Right kidney (tissue), 1 donor: Measurements from ENCODE around the gene NLK.
A peak's percentile ranks its signal among the peaks of the same experiment; 100 is the strongest.
"Not testable (repeated sequence)": the region's sequence is repeated elsewhere in the genome, so short reads cannot be mapped to it uniquely, and the experiment has no call there.

ENCODE experiments used
- DNase-seq: peaks from one replicate; pipeline ENCODE4 v3.0.0-alpha.2; 2016

Gene NLK

DNA sequence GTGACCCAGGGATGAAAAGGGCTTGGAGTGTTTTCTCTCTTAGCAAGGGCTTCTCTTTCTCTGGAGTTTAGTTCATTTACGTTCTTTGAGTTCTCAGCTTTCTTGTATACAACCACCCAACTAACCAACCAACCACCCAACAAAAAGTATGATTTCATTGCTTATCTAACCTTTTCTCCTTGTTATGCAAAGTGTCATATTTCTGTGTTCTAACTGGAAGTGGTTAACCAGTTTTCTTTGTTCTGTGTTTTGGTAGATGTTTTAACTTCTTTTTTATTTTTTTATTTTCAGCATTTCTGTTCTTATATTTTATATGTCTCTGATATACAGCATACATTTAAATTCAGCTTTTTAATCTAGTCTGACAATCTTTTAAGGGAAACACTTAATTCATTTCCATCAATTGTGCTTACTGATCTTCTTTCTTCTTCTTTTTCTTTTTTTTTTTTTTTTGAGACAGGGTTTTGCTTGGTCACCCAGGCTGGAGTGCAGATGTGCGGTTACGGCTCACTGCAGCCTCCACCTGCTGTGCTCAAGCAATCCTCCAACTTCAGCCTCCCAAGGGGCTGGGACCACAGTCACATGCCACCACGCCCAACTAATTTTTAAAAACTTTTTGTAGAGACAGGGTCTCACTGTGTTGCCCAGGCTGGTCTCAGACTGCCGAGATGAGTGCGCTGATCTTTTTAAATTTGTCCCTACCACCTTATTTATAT, 29.6 kb downstream of the NLK start:
- no peak for DNase-seq

DNA sequence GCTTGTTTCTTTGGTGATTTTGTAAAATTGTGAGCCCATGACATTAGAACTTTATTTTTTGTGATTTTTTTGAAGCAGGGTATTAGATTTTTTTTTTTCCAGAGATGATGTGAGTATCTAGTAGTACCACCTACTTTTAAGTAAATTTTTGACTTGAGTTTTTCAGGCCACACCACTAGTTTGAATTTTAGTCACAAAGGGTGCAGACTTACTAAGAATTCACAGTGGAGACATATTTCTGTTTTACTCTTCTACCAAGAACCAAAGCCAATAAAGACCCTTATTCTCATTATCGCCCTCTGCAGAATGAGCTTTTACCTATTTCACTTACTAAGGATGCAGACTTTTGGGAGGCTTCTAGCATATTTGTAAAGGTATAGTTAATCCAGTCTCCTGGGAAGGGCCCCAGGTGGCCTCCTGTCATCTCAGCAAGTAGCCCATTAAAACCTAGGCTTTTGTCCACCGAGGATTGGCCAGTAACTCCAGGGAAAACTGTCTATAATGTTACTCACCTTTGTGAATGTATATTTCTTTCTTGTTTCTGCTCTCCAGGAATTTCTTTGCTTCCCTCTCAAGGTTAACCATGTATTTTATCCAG, 30.6 kb downstream of the NLK start:
- DNase-seq: no peak

DNA sequence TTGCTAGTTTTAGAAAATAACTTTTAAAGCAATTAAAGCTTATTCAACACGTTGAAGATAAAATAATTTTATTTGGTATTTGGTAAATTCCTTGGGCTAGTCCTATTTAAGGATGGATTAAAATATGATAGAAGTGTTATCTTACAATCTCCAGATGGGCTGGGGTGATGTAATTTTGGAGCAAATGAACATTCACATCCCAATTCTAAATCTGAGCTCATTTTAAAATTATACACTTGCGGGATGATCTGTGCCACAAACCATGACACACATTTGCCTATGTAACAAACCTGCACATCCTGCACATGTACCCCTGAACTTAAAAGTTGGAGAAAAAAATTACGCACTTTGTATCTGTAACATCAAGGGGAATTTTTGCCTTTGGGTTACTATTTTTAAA, 31.5 kb downstream of the NLK start:
- DNase-seq: no peak

DNA sequence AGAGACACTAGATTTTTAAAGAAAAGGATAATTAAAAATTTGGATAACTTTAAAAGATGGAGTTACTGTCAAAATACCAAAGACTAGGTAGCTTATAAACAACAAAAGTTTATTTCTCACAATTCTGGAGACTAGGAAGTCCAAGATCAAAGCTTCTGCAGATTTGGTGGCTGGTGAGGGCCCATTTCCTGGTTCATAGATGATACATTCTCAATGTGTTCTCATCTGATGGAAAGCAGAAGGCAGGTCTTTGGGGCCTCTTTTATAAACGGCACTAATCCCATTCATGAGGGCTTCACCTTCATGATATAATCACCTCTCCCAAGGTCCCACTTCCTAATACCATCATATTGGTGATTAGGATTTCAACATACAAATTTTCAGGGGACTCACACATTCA, 33.7 kb downstream of the NLK start:
- DNase-seq: no peak

DNA sequence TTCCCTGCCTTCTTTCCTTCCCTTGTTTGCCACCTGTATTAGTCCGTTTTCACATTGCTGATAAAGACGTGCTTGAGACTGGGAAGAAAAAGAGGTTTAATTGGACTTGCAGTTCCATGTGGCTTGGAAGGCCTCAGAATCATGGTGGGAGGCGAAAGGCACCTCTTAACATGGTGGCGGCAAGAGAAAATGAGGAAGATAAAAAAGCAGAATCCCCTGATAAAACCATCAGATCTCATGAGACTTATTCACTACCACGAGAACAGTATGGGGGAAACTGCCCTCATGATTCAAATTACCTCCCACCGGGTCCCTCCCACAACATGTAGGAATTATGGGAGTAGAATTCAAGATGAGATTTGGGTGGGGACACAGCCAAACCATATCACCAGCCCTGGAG, 34.7 kb downstream of the NLK start:
- DNase-seq: not testable (repeated sequence)

DNA sequence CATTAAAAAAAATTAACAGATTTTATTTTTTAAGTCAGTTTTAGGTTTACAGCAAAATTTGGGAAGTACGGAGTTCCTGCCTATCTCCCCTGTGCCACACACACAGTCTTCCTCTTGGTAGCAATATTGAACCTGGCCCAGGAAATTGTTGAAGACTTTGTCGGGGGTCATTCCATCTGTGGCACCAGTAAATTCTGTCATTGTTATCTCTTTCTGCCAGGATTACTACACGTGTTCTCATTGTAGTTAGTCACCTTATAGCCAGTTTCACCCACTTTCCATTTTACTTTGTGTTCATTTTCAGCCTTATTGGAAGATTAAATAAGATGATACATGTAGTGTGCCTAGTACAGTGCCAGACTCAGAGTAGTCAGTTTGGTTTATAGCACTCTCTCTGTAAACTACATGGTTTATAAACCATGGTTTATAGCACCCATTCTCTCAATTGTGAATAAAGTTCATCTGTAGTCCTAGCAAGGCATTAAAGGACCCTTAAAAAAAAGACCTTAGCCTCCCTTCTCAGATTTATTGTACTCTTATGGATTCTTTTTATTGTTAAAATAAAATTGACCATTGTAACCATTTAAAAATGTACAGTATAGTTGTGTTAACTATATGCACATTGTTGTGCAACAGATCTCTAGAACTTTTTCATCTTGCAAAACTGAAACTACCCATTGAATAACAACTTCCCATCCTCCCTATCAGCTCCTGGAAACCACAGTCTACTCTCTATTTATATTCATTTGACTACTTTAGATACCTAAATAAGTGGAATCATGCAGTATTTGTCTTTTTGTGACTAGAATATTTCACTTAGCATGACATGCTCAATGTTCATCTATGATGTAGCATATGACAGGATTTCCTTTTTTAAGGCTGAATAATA, 36.1 kb downstream of the NLK start:
- no peak for DNase-seq

DNA sequence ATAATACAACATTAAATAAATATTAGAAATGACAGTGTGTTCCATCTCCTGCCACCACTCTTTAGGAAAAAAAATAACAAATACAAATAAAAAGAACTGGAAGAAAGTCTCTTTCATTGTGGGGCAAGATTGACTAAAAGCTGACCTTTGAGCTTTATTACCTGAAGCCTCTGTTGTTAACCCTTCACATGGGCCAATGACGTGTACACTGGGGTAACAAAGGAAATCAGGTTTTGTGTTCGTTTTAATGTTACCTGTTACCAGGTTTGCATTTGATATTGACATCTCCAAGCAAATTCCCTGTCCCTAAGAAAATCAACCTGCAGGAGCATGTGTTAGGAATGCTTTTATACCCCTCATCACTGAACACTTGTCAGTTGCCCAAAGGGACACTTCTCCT, 39.0 kb downstream of the NLK start:
- DNase-seq: no peak

DNA sequence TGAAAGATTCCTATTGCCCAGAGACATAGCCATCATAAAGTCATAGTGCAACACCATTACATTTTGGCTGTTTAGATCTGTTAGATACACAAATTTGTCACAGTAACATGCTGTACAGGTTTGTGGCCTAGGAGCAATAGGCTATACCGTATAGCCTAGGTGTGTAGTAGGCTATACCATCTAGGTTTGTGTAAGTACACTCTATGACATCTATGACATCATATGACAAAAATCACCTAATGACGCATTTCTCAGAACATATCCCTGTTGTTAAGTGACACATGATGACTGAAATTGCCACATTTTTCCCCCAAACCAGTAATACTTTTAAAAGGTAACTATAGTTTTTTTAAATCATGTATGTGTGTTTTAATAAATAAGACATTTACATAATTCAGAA, 43.3 kb downstream of the NLK start:
- DNase-seq: no peak

DNA sequence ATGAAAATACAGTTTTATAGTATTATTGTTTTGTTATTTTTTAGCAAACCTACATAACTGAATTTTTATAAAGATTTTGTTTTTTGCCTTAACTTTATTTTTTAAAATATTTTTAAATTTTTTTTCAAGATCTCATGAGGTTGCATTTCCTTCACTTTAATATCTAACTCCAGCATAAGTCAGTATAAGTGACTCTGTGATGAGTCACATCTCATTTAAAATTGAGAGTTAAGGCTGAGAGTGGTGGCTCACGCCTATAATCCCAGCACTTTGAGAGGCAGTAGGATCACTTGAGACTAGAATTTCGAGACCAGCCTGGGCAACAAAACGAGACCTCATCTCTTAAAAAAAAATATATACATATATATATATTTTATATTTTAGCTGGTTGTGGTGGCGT, 44.0 kb downstream of the NLK start:
- DNase-seq: no peak

DNA sequence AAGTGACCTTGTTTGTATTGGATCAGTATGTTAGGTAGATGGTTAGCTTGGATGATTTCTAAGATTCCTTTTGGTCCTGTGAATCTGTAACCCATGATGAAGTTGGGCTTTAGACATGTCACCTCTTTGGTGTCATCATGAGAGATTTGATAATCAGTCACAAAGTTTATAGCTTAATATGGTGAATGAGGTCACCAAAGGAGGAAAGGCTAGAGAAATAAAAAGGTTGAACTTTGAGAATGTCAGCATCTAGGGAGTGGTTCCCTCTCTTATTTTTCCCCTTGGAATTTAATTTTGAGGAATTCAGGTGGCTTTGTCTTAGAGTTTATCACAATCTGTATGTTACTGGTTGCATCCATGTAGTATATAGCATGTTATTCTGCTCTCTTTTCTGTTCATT, 45.3 kb downstream of the NLK start:
- no peak for DNase-seq

DNA sequence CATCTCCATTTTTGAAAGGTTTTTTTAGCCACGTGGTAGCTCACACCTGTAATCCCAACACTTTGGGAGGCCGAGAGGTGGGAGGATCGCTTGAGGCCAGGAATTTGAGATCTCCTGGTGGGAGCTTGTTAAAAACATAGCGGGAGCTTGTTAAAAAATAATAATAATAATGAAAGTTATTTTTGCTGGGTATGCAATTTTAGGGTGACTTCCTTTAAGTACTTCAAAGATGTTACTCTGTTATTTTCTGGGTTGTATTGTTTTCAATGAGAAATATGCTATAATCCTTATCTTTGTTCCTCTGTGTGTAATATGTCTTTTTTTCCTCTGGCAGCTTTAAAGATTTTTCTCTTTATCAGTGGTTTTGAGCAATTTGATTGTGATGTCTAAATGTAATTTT, 48.1 kb downstream of the NLK start:
- no peak for DNase-seq

DNA sequence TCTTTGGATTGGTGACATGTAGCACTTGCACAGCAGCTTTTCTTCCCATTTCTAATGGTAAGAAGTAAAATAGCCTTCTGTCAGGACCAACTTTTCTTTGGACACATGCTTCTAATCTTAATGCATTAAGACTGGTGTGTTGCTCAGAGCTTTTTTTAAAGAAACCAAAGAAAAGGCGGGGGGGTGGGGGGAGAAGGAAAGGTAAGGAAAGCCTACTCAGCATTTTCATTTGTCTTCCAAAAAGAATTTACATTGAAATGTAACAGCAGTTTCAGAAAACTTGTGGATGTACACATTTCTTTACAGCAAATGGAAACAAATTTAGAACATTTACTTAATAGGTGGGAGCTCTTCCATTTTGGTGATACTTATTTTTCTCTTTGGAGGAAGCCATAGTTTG, 49.6 kb downstream of the NLK start:
- DNase-seq: no peak

DNA sequence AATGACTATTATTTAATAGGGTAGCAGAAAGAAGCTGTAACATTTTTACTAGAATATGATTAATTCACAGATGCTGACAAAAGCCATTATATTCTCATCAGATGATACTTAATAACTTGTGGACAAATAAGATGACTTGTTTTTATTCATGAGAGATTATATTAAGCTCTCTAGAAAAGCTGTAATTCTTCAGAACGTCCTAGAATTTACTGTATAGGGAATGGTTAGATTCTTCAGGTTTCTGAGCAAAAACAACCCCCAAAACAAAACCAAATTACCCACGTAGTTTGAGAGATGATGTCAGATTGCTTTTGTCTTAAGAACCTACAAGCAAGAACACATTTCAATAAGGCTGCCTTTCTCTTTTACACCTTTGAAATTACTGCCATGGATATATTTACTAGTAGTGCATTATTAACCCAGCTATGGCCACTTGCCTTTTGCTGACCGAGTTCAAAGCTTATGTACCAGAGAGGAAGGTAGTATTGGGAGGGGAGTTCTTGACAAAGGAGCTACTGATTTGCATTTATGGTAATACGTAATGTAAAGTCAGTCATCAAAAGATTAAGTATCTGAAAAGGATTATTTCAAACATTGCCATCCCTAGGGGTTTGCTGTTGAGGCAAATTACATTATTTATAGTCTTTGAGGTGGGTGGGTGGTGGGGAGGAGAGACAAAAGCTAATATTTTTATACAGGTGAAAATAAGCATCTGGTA, 51.7 kb downstream of the NLK start:
- DNase-seq: no peak

DNA sequence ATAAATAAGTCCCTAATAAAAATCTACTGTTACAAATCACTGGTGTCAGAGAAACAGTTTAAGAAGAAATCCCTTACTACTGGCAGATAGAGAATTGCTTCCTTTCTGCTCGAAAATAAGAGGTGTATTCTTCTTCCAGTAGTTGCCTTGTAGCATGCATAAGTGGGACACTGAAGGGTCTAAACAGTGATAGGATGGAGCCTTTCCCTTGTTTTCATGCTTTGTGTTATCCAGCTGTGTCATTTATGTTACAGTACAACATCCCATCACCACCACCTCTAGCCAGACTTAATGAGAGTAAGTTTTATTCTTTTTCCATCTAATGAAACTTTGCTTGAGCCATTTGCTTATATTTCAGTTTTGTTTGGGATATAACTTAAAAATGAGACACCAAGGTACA, 54.3 kb downstream of the NLK start:
- DNase-seq: no peak

DNA sequence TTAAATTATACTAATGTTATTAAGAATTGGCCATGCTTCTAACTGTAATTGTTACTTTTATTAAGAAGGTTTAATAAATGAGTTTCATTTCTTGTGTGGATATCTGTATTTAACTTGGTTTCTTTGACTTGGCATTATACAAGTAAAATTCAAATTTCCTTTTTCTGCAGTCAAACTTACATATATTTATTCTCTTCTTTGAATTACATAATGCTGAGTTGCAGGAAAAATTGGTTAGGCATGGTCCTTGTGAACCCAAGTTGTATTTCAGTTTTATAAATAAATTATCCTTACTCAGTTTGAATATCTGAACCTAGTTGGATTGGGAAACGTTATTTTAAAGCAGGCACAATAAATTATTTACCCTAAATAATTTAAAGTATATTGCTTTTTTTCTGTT, 54.8 kb downstream of the NLK start:
- DNase-seq: no peak

DNA sequence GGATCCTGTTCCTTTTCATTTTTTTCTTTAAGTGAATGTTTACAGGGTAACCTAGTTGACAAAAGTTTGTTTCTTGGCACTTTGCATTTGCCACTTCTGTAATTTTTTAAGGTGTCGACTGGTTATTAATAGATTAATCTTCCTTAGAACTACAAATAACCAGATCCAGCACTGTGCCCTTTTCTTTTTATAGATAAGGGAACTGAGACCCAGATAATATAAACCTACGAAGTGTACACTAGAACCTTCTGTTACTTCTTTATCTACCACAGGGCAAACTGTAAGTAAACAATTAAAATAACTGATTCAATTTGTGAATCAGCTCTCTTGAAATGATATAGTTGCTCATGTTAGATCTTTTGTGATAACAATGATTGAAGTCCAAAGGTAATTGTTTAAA, 55.4 kb downstream of the NLK start:
- no peak for DNase-seq

DNA sequence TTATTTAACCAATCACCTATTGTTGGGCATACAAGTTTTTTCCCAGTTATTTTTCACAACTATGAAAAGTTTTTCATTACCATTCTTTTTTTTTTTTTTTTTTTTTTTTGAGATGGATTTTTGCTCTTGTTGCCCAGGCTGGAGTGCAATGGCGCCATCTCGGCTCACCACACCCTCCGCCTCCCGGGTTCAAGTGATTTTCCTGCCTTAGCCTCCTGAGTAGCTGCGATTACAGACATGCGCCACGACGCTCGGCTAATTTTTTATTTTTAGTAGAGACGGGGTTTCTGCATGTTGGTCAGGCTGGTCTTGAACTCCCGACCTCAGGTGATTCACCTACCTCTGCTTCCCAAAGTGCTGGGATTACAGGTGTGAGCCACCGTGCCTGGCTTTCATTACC, 56.1 kb downstream of the NLK start:
- DNase-seq: not testable (repeated sequence)

DNA sequence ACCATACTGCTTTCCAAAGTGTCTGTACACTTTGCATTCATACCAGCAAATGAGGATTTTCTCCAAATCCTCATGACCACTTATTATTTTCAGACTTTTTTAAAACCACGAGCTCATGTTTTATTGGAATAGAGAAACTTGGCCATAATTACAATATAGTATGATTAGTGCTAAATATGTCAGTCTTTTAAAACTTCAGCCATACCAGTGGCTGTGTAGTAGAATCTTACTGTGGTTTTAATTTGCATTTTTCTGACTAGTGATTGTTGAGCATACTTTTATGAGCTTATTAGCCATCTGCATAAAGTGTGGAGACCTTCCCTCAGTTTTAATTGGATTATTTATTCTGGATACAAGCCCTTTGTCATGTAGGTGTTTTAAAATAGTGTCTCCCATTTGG, 57.8 kb downstream of the NLK start:
- DNase-seq: no peak

DNA sequence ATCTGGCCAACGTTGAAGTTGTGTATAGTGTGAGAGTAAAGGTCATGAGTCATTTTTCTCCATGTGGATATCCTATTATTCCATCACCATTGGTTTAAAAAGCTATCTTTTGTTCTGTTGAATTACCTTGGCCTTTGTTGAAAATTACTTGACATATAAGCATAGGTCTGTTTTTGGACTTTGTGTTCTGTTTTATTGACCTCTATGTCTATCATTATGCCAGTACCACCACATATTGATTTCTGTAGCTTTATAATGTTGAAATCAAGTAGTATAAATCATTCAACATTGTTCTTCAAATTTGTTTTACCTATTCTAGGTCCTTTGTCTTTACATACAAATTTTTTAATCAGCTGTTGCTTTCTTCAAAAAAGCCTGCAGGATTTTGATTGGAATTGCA, 58.5 kb downstream of the NLK start:
- DNase-seq: no peak

DNA sequence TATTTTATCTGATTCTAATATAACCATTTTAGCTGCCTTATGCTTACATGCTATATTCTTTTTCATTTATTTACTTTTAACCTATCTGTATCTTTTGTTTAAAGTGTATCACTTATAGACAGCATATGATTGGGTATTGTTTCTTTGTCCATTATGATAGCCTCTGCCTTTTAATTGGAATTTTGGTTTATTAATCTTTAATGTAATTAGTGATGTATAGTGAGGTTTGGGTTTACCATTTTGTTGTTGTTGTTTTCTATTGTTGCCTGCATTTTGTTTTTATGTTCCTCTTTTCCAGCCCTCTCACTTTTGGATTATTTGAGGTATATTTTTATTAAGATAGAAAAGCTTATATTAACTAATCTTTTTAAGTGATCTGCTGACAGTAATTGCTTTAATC, 59.4 kb downstream of the NLK start:
- DNase-seq: no peak

DNA sequence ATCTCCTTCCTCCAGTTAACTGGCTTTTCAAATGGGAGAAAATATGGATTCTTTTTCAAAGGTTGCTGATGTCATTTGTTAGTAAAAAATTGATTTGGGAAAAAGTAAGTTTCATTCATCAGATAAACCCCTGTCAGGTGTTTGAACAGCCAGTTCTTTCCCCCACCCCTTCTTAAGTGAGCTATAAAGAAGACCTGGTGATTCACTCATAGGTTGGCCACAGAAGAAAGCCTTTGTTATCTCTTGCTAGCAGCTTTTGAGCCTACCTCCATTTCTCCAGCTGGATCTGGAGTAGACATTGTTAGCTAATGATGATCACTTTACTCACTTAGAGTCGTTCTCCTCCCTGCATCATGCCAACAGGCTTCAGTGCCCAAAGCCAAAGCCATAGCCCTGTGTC, 63.0 kb downstream of the NLK start:
- no peak for DNase-seq

DNA sequence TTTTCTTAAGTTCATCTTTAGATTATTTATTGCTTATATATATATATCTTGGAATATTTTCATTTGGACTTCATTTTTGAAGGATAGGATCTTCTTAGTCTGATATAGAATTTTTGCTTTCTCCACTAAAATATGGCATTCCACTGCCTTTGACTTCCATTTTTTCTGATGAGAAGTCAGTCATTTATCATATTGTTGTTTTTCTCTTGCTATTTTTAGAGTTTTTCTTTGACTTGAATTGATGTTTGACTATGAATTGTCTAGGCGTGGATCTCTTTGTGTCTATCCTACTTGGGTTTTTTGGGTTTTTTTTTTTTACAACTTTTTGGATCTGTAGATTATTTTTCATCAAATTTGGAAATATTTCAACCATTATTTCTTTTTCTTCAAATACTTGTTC, 67.7 kb downstream of the NLK start:
- no peak for DNase-seq

DNA sequence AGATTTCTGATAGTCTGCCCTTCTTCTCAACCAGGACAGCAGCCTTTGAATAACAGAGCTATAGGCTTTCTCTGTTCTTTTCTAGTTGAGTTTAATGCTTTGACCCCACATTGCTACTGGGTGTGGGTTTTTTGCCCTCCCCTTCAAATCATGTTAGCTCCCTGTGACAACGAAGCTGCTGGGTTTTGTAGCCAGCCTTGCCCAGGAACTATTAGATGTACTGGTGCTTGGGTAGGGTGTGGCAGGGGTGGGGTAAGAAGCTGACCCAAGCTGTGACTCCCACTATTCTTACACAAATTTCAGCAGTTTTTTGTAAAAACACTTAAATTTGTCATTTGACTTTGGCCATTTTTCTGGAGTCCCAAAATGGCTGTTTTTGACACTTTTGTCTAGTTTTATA, 69.7 kb downstream of the NLK start:
- peak; percentile 42 for DNase-seq
